ENCODE measurements around the gene NUAK1. TPM values are rescaled to one million over a fixed set of nuclear protein-coding genes. Genes with fewer than 3 reads are reported as not detected.
"Not testable (repeated sequence)": the region's sequence is repeated elsewhere in the genome, so short reads cannot be mapped to it uniquely, and the experiment has no call there.

The NUAK1 gene
- total RNA-seq, 1 donor from 2014 or later = not detected

DNA sequence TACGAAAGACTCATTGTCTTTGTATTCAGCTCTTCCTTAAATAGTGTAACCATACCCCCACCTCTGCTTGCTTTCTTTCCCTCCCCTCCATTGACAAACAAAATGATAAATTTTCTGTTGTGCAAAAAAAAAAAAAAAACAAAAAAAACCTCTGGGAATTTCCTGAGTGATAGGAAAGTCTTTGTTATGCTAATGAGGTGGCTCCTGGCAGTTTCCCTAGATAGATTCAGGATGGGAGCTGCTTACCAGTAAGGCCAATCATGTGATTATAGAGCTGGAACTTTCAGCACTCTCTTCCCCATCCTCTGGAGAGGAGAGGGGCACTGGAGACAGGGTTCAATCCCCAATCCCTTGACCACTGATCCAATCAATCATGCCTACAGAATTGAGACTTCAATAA lies 120.5 kb downstream of the NUAK1 start:
- no peaks in the 10 kb centered on the region for H3K4me1 Mint-ChIP-seq
- H3K9me3 Mint-ChIP-seq = peaks cover 11% of the 10 kb centered on the region
- DNase-seq (no peak), ATAC-seq (ENCODE audit: low read depth) (no peak)
- ChIA-PET POLR2A (no interaction called here), CTCF (no interaction called here)
- TF ChIP-seq, protein P1, sequence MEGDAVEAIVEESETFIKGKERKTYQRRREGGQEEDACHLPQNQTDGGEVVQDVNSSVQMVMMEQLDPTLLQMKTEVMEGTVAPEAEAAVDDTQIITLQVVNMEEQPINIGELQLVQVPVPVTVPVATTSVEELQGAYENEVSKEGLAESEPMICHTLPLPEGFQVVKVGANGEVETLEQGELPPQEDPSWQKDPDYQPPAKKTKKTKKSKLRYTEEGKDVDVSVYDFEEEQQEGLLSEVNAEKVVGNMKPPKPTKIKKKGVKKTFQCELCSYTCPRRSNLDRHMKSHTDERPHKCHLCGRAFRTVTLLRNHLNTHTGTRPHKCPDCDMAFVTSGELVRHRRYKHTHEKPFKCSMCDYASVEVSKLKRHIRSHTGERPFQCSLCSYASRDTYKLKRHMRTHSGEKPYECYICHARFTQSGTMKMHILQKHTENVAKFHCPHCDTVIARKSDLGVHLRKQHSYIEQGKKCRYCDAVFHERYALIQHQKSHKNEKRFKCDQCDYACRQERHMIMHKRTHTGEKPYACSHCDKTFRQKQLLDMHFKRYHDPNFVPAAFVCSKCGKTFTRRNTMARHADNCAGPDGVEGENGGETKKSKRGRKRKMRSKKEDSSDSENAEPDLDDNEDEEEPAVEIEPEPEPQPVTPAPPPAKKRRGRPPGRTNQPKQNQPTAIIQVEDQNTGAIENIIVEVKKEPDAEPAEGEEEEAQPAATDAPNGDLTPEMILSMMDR (IDR thresholded peaks at IDR 0.05) = no peak
- intact Hi-C loops (cut with micrococcal nuclease) = no loop called here
- H3K4me3 Mint-ChIP-seq = no peak overlapping the region
- no peak overlapping the region for H3K27ac Mint-ChIP-seq
- H3K27me3 Mint-ChIP-seq = peaks cover 3% of the 10 kb centered on the region
- H3K36me3 Mint-ChIP-seq (ENCODE audit: low read depth) = no peaks in the 10 kb centered on the region

DNA sequence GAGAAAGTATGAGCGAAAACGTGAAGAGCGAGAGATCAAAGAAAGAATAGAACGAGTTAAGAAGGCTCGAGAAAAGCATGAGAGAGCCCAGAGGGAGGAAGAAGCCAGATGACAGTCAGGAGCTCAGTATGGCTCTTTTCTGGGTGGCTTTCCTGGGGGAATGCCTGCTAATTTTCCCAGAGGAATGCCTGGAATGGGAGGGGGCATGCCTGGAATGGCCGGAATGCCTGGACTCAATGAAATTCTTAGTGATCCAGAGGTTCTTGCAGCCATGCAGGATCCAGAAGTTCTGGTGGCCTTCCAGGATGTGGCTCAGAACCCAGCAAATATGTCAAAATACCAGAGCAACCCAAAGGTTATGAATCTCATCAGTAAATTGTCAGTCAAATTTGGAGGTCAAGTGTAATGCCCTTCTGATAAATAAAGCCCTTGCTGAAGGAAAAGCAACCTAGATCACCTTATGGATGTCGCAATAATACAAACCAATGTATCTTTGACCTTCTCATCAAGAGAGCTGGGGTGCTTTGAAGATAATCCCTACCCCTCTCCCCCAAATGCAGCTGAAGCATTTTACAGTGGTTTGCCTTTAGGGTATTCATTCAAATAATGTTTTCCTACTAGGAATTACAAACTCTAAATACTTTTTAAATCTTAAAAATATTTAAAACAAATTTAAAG lies 122.0 kb downstream of the NUAK1 start:
- DNase-seq; H3K36me3 Mint-ChIP-seq (ENCODE audit: low read depth); H3K27ac Mint-ChIP-seq; ATAC-seq (ENCODE audit: low read depth); CTCF ChIA-PET; H3K27me3 Mint-ChIP-seq; POLR2A ChIA-PET; intact Hi-C loops (cut with micrococcal nuclease); H3K4me1 Mint-ChIP-seq; H3K4me3 Mint-ChIP-seq: not testable (repeated sequence)
- H3K9me3 Mint-ChIP-seq = peaks cover 11% of the 10 kb centered on the region

DNA sequence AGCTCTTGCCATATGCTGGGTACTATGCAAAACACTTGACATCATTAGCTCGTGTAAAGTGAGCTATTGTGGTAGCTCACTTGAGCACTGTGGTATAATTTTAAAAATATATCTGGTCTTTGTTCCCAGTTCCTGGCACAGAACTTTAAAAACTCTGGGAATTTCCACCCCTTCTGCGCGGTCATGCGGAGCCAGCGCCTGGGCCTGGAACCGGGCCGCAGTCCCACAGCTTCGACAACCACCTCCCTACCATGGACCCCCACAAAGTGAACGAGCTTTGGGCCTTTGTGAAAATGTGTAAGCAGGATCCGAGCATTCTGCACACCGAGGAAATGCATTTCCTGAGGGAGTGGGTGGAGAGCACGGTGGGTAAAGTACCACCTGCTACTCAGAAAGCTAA lies 123.1 kb downstream of the NUAK1 start:
- no peak overlapping the region for H3K4me3 Mint-ChIP-seq
- peaks cover 11% of the 10 kb centered on the region for H3K9me3 Mint-ChIP-seq
- ATAC-seq (ENCODE audit: low read depth) (no peak), DNase-seq (no peak)
- ChIA-PET POLR2A (no interaction called here), CTCF (no interaction called here)
- H3K27me3 Mint-ChIP-seq = peaks cover 3% of the 10 kb centered on the region
- intact Hi-C loops (cut with micrococcal nuclease) = no loop called here
- TF ChIP-seq, protein P1 (IDR thresholded peaks at IDR 0.05) = no peak
- H3K4me1 Mint-ChIP-seq = no peaks in the 10 kb centered on the region
- no peak overlapping the region for H3K27ac Mint-ChIP-seq
- no peaks in the 10 kb centered on the region for H3K36me3 Mint-ChIP-seq (ENCODE audit: low read depth)

DNA sequence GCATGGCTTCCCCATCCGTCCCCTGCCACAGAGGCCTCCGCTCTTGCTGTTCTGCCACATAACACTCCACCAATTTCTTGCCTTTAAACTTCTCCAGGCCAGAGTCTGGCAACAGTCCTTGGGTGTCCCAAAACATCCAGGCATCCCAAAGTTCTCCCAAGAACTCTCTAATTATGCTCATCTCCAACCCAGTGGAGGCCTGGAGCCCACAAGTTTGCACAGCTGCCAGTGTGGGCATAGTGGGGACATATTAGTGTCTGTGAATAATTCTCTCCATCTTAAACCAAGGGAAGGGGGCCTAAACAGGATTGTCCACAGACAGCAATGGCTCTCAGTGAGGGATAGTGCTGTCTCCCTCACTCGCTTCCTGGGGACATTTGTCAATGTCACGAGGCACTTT lies 124.8 kb downstream of the NUAK1 start:
- Mint-ChIP-seq H3K4me1 (no peaks in the 10 kb centered on the region), H3K27me3 (no peaks in the 10 kb centered on the region), H3K9me3 (peaks cover 2% of the 10 kb centered on the region), H3K36me3 (ENCODE audit: low read depth) (no peaks in the 10 kb centered on the region), H3K4me3 (no peak overlapping the region), H3K27ac (no peak overlapping the region)
- DNase-seq = no peak
- intact Hi-C loops (cut with micrococcal nuclease) = no loop called here
- ATAC-seq (ENCODE audit: low read depth) = no peak
- POLR2A ChIA-PET = no interaction called here
- TF ChIP-seq, protein P1 (IDR thresholded peaks at IDR 0.05) = no peak
- CTCF ChIA-PET = no interaction called here

Other genes with a start within 250 kb of the NUAK1 start
- gene CKAP4, start 109.1 kb upstream of the NUAK1 start, total RNA-seq = 15.9 and 17.1 TPM in 2 replicates
- gene TCP11L2, start 163.8 kb upstream of the NUAK1 start, total RNA-seq = 48.0 and 52.5 TPM in 2 replicates
- gene POLR3B, start 218.8 kb upstream of the NUAK1 start, total RNA-seq = 7.3 and 8.0 TPM in 2 replicates